ENCODE measurements around the gene PACRG.
"Not testable (repeated sequence)": the region's sequence is repeated elsewhere in the genome, so short reads cannot be mapped to it uniquely, and the experiment has no call there.

The PACRG gene

GRCh38 chr6:162941128-162941527, 213.4 kb downstream of the PACRG start:
- DNase-seq (ENCODE audit: low read depth in 2 of 2) = no peak

DNA sequence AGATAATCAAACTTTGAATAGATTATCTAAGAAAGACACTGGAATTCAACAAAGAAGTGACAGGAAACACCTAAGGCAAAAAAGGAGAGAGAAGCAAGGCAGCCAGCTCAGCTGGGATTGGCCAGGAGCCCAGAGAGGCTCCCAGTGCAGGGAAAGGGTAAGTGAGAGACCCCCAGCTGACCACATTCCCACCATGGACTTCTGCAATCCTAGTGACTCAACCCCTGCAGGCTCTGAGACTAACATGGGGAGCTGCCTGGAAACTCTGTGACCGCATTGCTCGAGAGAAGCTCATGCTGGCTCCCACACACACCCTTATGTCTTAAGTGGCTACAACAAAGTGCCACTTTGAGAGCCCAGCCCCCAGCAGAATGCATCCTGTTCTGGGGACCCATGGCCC, 215.1 kb downstream of the PACRG start:
- DNase-seq (ENCODE audit: low read depth in 2 of 2) = no peak

DNA sequence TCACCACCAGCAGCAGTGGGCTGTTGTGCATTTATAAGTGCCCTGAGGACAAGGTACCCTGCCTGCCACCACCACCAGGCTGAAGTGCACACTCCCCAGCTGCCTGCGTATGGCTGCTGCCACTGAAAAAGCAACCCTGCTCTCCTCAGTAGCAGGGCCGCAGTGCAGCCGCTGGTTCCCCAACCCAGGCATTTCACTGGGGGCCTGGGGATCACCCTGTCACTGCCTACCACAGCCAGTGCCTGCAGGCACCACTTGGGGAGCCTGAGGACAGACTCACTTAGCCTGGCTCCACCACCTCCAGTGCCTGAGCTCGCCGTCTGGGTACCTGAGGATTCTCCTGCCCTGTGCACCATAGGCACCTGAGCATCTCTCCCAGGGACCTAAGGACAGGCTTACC, 215.6 kb downstream of the PACRG start:
- DNase-seq (ENCODE audit: low read depth in 2 of 2) = no peak

DNA sequence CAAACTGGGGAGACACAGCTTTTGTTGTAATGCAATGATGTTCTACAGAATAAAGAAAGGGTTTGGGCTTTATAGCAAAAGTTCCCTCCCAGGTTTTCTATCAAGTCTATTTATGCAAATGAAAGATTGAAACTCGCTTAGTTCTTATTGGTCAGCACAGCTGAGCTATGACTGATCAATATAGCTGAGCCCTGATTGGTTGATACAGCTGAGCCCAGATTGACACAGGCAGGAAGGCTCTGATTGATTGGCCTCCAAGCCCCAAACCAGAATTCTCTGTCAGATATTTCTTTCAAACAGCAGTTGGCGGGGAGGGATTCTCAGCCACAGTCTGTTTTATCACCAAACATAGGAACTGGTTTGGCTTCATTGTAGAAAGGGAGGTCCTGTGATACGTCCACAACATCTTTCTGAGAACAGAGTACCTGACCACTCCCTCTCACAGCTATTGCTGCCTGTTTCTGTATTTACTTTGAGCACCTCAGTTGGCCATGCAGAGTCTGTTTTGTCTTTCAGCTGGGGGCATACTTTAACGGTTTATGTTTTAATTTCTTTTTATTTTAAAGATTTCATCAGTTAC, 223.5 kb downstream of the PACRG start:
- DNase-seq (ENCODE audit: low read depth in 2 of 2) = no peak

DNA sequence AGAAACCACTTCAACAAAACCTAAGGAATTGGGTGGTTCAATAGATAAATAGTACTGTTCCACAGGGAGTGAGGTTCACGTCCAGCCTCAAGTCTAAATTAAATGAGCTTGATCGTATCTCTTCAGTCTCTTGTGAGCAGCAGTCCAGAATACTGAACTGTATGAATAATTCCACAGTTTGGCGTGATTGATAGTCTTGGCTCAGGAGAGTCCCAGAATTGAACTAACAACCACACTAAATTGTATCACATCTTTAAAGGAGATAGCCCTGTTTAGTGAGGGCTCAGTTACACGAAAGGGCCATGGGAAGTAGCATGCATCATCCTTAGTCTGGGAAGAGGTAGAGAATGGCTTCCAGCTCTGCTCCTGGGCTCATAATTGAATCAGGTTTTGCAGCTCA, 224.6 kb downstream of the PACRG start:
- DNase-seq (ENCODE audit: low read depth in 2 of 2) = no peak

- DNase-seq (ENCODE audit: low read depth in 2 of 2) = no peak
Measured at GRCh38 chr6:162957062-162957461, 229.3 kb downstream of the PACRG start.

- DNase-seq (ENCODE audit: low read depth in 2 of 2) = no peak
Measured at GRCh38 chr6:162960679-162961457, 233.1 kb downstream of the PACRG start.

GRCh38 chr6:162962093-162962492, 234.3 kb downstream of the PACRG start:
- no peak for DNase-seq (ENCODE audit: low read depth in 2 of 2)

DNA sequence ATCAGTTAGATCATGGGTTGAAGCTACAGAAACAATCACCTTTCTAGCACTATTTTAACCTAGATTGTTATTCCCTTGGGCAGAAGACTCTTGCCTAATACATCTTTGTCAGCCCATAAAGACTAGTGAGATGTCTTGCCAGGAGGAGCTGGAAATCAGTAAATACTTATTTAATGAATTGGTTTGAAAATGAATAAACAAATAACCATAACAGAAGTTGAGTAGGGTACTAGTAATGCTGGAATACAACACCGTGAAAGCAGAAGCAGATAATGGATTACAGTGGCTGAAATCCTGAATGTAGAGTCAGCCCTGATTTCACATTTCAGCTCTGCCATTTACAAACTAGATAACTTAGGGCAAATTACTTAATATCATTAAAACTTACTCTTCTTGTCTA, 236.1 kb downstream of the PACRG start:
- DNase-seq (ENCODE audit: low read depth in 2 of 2) = no peak

GRCh38 chr6:162964488-162965140, 236.8 kb downstream of the PACRG start:
- DNase-seq (ENCODE audit: low read depth in 2 of 2) = no peak

GRCh38 chr6:162965366-162965765, 237.6 kb downstream of the PACRG start:
- DNase-seq (ENCODE audit: low read depth in 2 of 2) = no peak

GRCh38 chr6:162970246-162970645, 242.5 kb downstream of the PACRG start:
- no peak for DNase-seq (ENCODE audit: low read depth in 2 of 2)

DNA sequence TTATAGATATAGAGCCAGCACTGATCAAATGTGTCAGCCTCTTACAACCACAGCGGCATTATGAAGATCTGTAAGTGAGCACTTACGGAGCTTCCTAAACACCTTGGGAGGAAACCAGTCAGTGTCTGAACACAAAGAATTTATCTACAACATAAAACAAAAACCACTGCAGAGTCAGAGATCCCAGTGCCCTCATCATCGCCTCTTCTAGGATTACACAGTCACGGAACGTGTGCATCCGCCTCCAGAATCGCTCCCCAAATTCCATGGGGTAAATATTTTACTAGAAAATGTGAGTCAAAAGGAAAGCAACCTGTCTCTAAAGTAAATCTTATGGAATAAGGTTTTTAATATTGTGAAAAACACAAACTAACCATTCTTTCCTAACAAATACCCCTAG, 243.6 kb downstream of the PACRG start:
- no peak for DNase-seq (ENCODE audit: low read depth in 2 of 2)

DNA sequence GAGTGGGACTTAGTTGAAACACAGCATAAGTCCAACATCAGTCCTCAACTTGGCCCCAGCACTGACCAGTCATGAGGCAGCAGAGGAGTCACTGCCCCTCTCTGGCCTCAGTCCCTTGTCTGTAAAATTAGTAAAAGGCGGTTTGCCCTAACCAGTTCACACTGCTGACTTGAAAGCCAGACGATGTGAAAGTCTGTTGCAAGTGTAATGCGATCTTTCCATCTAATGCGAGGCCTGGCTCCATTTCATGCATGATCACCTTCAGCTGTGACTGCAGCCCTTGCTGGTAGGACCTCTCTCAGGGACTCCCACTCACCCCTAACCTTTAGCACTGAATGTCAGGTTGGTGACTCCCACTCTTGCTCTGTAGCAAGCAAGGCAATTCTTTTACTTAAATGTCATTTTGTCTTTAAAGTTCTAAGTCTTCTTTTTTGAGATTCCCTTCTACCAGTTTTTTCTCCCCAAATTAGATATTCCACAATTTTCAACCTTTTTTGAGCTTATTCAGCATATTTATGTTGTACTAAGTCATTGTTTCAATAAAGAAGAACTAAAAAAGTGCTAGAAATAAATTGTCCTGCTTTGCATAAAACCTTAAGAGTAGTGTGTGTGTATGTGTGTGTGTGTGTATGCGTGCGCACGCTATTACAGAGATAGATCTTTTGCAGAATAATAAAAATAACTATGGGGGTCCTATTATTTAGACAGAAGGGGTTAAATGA, 245.5 kb downstream of the PACRG start:
- DNase-seq (ENCODE audit: low read depth in 2 of 2) = no peak

- DNase-seq (ENCODE audit: low read depth in 2 of 2) = no peak
Measured at GRCh38 chr6:162973980-162974379, 246.2 kb downstream of the PACRG start.

DNA sequence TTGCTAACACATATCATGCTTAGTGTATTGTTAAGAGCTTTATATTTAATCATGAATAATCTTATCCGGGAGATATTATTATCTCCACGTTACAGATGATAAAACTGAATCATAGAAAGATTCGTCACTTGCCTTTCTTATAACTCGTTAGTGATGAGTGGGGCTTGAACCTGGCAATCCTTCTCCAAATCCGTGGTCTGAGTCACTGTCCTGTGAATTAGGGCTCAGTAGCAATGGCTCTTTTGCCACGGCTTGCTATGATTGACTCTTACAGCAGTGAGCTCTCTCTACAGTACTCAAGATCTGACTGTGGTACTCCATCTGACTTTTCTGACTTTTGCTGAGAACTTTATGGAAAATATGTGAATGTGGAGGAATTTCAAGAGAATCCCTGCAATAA, 246.9 kb downstream of the PACRG start:
- DNase-seq (ENCODE audit: low read depth in 2 of 2) = no peak

DNA sequence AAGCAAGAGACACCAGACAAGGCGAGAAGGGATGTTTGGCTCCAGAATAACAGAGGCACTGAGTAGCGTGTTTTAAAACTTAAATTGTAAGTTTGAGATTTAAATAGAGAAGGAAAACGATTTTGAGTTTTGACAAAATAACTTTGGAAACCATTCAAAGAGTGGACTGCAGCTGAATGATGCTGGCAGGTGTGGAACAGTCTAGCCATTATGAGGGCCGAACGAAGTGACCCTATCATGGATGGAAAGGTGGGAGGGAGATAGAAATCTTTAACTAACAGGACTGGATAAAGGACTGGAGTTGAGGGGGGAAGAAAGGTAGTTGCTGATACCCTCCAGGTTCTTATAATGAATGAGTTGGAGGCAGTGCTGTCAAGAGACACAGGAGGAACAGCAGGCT, 248.4 kb downstream of the PACRG start:
- DNase-seq (ENCODE audit: low read depth in 2 of 2) = no peak

DNA sequence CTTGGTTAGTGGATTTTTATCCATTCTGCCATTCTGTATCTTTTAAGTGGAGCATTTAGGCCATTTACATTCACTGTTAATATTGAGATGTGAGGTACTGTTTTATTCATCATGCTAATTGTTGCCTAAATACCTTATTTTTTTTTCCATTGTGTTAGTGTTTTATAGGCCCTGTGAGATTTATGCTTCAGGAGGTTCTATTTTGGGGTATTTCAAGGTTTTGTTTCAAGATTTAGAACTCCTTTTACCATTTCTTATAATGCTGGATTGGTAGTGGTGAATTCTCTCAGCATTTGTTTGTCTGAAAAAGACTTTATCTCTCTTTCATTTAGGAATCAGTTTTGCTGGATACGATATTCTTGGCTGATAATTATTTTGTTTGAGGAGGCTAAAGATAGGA, 255.5 kb downstream of the PACRG start:
- not testable (repeated sequence) for DNase-seq (ENCODE audit: low read depth in 2 of 2)

DNA sequence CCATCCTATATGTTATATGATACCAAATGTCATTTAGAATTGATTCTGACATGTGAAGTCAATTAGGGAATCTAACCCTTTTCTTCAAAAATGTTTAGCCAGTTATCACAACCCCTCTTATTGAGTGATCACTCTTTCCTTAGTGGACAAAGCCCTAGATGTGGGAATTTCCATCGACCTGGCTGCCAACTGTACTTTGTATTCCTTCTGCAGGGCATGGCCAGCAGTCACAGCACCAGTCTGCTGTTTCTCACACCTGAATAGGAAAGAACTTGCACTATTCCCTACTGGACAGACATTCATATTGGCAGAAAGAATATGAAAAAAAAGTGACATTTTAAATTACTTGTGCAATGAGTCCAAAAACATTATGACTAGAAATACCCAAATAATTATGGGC, 271.0 kb downstream of the PACRG start:
- no peak for DNase-seq (ENCODE audit: low read depth in 2 of 2)

DNA sequence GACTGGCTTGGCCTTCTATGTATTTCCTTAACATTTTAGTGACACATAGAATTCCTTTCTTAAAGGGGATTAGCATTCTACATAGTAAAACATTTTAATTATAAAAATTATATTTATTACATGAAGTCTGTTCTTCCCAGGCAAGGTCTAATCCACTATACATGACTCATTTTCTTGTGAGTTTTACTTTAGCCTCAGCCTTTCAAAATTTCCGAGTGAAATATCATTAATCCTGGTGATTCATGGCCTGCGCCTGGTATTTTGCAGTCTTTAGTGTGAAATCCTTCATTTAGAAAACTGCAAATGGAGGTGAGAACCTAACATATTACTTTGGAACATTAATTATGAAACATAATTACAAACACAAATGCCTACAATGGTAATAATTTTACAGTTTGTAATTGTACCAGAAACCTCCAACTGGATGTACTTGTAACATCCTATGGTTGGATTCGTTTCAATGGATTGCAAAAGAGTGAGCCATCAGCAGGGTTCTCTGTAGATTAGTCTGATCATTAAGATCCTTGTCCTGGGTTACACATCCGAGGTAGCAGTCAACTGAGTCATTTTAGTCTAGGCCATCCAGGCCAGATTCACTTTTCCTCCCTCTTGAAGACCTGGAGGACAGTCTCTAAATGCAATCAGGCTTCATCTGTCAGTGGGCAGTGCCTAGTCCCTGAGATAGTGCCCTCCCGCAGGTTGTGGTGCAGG, 272.0 kb downstream of the PACRG start:
- no peak for DNase-seq (ENCODE audit: low read depth in 2 of 2)

- no peak for DNase-seq (ENCODE audit: low read depth in 2 of 2)
Measured at GRCh38 chr6:163001330-163001729, 273.6 kb downstream of the PACRG start.

DNA sequence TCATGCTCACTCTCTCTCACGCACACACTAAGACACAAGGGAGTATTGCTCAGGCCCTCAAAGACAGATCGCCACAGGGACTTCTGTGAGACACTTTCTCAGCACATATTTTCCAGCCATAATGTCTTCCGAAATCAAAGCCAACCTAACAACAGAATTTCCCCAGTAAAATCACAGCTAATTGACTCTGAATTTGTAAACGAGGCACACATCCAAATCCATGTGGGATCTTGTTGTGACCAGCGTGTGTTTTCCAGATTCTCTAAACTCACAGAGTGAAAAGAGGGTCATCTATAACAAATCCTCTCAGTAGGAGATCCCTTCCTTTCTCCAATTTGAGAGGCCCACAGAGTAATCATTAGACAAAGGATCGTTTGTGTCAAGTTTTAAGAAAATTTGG, 280.4 kb downstream of the PACRG start:
- no peak for DNase-seq (ENCODE audit: low read depth in 2 of 2)

Data from activated CD8-positive, alpha-beta memory T cell treated with anti-CD3 and anti-CD28 coated beads for 4 hours (primary cell).